GM03348 (cell line): ENCODE measurements around the gene TLR1.
A peak's percentile ranks its signal among the peaks of the same experiment; 100 is the strongest.
"Not testable (repeated sequence)": the region's sequence is repeated elsewhere in the genome, so short reads cannot be mapped to it uniquely, and the experiment has no call there.

Experiments used
- DNase-seq: peaks from one replicate; pipeline ENCODE4 v3.0.0; 2012; ENCODE audit warnings: low spot score

TLR1 gene

DNA sequence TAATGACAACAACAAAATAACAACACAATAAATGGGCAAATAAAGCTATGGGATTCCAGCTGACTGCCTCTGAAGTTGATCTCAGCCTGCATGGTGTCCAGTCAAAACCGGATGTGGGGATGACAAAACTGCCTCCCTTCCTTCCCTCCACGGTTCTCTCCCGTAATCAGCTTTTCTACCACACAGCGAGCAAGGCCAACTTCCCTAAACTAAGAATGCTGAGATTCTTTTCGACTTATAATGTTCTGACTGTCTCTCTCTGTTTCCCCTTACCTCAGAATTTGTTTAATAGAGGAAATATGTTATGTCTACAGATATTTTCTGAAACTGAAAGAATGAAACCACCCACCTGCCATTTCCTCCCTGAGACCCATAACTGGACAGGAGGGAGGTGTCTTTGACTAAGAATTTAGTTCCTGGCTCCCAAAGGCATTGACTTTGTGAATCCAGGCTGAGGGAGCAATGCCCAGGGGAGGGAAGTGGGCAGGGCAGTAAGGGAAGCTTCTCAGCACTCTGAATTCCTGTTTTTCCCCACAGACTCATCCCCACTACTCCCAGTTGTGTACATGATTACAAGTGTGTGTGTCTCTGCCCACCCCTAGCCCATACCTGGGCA lies 1.0 kb upstream of the TLR1 start:
- peak; percentile 32 for DNase-seq

DNA sequence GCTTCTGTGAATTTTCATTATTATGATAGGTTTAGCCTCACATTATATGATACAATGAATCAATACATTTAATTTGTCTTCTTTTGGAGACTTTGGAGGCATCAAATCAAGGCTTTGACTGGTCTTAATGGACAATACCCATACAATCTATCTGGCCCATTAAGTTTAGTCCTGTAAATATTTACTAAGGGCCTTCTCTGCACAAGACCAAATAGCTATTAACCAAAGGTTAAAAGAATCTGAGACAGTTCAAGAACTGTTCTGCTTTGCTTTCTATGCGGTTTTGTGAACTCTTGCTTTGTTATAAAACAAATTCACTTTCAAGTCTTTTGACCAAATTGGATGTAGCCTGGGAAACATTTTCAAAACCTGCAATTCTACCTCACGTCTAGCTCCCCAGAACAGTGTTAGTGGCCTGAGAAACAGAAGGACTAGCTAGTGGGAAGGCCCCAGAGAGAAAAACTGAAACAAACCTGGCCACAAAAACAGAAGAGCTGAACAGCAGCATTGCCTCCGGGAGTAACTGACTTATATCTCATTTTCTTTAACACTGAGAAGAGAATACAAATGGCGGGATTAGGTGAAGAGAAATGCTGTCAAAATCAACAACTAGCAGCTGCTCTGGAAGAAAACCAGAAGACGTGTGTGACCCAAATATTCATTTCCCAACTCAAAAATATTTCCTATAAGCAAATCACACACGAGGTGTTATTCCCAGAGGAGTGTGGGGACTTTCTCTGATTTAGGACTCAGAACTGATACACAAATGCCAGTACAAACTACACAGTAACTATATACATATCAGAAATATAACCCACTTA lies 548 bp downstream of the TLR1 start:
- DNase-seq, result no peak

DNA sequence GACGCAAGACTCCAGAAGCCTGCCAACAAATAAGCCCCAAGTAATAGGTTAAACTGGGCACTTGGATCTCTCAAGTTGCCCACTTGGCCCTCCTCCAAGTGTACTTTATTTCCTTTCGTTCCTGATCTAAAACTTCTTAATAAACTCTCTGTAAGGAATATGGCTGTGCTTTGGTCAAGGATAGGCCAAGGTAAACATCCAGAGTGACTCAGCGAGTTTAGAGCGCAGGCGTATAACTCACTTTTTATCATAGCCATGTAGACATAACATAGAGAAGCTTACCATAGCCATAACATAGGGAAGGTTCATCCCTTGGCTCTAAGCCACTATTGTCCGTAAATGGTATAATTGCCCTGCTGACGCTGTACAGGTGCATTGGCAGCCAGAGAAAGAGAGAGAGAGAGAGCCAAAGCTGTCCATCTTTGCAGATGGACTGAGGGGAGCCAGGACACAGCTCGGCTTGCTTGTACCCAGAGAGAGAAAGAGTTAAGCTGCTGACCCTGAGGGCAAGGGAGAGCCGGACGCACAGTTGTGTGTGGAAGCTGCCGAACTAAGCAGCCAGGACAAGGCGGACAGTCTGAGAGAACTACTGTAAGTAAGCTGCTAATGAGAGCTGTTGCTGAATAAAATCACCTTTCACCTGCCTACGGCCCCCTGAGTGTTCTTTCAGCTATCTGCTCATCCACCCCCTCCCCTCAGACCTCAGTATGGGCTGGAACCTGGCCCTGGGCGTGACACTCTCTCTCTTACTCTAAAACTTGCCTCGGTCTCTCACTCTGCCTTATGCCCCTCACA lies 1.8 kb downstream of the TLR1 start:
- no peak for DNase-seq

GRCh38 chr4:38800961-38801450 lies 3.6 kb downstream of the TLR1 start:
- DNase-seq, result no peak

- DNase-seq, result no peak
Observed at GRCh38 chr4:38800366-38800765, 4.2 kb downstream of the TLR1 start.

DNA sequence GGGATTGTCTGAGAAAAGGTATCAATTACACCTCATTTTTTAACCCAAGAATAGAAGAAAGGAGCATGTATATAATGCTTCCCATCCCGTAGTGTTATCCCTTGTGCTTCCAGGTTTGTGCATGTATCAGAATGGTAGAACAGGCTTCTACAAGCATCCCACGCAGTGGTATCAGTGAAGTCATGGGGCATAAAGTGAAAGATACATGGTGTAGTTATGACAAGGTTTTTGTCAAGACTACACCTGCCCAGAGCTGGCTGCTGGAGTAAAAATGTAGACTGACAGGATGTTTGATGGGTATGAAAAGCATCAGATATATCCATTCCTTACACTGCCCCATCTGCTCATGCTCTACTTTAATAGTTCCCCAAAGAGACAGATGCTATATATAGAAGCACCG lies 9.5 kb downstream of the TLR1 start:
- no peak for DNase-seq

DNA sequence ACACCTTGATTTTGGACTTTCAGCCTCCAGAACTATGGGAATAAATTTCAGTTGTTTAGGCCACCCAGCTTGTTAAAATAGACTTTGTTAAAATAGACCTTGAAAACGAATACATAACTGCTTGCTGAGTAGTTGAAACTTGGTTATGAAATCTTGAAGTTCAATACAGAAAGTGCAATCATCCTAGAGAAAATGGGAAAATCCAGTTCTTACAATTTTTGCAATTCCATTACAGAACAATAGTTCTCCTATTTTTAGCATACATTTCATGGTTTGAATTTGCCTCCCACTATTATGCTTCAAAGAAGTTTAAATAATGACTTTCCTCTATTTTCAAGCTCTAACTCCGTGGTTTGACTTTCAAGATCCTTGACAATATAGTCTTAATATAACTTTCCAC lies 10.5 kb downstream of the TLR1 start:
- DNase-seq, result no peak

DNA sequence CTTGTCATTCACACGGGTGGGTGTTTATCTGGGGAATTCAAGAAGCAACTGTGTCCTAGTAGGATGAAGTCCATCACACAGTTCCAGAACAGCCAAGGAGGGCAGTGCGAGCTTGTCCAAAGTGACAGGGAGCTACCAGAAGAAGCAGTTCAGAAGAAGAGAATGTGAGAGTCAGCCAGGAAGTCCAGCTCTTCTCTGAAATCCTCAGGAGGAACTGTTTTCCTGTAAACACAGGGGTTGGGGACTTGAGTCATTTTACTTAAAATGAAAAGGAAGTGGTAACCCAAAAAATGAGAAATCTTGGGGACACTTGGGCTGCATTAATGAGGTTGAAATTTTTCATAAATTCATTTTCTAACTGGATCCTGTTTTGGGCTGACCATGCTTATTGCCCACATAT lies 13.6 kb downstream of the TLR1 start:
- DNase-seq, result no peak

DNA sequence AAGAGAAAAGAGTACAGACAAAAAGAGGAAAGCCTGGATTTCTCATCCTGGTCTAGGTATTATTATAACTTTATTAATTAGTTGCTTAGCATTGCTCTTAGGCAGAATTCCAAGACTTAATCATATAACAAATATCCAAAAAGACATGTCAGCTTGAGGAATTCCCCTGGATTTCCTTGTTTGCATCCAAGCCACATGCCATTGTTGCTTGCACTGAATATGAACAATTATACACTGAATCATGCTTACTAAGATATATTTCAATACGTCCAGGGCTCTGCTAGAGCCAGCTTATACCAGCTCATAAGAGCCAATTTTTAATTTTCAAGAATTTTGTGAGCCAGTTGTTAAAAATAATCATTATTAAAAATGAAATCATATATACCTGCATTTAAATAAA lies 16.3 kb downstream of the TLR1 start:
- peak; percentile 6 for DNase-seq

DNA sequence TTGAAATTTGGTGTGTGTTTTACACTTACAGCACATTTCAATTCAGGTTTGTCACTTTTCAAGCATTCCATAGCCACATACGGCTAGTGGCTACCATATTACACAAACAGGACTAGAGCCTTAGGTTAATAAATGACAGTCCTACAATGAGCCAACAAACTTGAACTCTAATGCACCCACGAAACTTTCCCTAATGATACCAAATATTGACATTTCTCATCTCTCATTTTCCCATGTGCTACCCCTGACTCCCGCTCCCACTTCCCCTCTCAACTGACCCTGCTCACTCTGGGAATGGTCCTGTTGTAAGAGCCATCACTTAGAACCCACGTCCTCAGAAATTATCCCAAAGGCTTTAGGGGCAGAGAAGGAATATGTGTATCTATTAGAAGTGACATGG lies 16.9 kb downstream of the TLR1 start:
- DNase-seq, result no peak

DNA sequence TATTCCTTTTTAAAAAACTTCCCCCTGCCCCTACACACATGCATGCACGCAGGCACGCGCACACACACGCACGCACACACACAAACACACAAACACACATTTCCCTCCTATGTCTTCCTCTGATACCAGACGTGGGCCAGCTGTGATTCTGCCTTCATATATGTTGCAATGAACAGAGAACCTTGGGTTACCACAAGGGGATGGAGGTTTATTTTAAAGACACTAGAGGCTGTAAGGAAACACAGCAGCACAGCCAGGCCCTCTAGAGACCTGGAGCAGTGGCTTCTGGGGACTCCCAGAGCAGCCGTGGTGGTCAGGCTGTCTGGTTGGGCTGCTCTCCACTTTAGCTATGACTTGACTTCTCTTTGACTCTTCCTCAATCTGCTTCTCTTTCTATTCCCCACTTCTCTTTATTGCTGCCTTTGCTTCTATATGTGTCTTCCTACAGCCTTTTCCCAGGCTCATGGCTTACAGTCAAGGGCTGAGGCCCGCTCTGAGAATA lies 18.6 kb downstream of the TLR1 start:
- DNase-seq, result no peak

- no peak for DNase-seq
Observed at GRCh38 chr4:38785041-38785790, 19.4 kb downstream of the TLR1 start.

DNA sequence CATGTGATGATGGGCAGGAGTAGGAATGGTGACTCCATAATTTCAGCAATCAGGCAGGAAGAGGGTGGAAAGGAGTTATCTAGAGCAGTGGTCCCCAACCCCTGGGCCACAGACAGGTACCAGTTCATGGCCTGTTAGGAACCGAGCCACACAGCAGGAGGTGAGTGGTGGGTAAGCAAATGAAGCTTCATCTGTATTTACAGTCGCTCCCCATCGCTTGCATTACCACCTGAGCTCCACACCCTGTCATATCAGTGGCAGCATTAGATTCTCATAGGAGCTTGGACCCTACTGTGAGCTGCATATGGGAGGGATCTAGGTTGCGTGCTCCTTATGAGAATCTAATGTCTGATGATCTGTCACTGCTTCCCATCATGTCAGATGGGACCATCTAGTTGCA lies 20.4 kb downstream of the TLR1 start:
- no peak for DNase-seq

- DNase-seq, result no peak
Observed at GRCh38 chr4:38783109-38783460, 21.5 kb downstream of the TLR1 start.

DNA sequence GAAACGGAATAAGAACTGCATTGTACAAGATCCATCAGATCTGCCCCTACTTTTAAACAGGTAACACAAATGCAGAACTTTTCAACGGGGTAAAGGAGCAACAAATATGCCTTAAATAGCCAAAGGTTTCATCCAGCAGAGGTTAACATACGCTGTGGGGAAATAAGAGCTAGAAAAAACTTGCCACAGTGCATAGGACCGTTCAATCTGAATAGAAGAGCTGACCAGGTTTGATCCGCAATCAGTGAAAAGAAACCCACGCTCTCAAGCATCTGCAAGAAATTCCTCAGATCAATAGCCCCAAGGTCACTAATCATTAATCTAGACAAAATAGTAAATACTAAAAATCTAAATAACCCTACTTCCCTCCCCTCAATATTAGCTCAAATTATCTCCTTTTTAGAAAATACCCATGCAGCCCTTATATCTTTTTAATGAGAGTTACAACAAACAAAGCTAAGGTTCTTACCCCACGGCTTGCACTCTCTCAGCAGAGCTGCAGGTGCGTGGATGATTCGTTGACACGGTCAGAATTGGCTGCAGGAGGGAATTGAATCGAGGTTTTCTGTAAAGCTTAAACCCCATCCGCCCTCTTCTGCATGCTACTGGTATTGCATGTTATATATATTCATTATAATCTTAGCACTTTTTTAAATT lies 22.0 kb downstream of the TLR1 start, which contains the start of gene TLR10:
TLR10 (minus strand) TSS at position 539 of the 657 bp plus-strand sequence. CDS start 7,400 bp downstream, outside the sequence.
- peak; percentile 60 for DNase-seq

DNA sequence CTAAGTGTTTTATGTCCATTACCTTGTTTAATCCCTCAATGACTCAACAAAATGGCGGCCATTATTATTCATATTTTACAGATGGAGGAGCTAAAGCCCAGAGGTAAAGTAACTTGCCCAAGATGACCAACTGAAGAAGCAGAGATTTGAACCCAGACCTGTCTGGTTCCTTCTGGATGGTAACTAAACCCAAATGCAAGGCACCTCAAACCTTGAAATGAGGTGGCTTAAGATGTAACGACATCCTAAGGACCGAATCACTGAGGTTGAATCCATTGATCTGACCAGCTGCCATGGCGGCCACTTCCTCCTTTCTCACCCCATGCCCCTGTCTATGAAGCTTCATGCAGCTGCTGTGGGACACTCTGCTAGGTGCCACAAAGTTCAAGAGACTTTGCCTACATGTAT lies 22.7 kb downstream of the TLR1 start:
- DNase-seq, result no peak

GRCh38 chr4:38780833-38781484 lies 23.6 kb downstream of the TLR1 start:
- DNase-seq, result no peak

DNA sequence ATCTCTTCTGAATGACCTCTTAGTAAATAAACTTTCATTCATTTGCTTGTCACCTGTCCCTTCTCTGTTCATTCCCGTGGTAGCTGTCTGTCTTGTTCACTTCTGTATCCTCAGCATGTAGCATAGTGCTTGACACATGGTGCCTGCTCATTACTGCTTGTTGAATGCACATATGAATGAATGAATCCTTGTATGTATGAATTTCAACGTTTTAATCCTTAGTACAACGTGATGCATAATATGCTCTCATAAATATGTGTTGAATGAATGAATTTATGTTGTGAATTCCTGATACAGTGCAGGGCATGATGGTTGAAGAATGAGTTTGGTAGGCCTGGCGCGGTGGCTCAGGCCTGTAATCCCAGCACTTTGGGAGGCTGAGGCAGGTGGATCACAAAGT lies 24.8 kb downstream of the TLR1 start:
- no peak for DNase-seq

DNA sequence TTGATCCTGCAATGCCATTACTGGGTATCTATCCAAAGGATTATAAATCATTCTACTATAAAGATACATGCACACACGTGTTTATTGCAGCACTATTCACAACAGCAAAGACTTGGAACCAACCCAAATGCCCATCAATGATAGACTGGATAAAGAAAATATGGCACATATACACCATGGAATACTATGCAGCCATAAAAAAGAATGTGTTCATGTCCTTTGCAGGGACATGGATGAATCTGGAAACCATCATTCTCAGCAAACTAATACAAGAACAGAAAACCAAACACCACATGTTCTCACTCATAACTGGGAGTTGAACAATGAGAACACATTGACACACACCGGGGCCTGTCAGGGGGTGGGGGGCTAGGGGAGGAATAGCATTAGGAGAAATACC lies 26.7 kb downstream of the TLR1 start:
- not testable (repeated sequence) for DNase-seq

DNA sequence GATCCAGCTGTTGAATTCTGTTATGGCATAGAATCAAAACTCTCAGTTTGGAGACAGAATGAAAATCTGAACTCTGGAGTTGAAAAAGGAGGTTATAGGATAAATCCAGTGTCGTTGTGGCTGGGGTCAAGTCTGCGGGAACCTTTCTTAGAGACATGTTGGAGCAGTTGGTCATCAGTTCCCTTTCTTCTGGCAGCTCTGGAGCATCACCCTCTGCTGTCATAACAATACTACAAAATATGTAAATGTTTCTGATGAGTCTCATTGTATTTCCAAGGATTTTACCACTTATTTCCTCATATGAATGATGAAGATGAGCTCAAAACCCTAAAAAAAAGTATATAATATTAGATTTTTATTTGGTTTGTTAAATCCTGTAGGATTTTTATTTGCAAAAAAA lies 29.3 kb downstream of the TLR1 start:
- DNase-seq, result no peak
